Measurements from ENCODE around the gene KCP. TPM values are rescaled to one million over a fixed set of nuclear protein-coding genes. Genes with fewer than 3 reads are reported as not detected.
A peak's percentile ranks its signal among the peaks of the same experiment; 100 is the strongest.

KCP gene
- total and polyA plus RNA-seq, 2 of the 13 experiments (the other 11 are each of a cell fraction or from before 2014, with no cell fraction given), result 0.37 to 1.0 TPM

GRCh38 chr7:128847721-128848211 lies 62.7 kb downstream of the KCP start (continued):
- TF ChIP-seq THAP9 (CRISPR knock-in tag; IDR thresholded peaks at IDR 0.05; ENCODE audit: borderline replicate concordance), result no peak
- TF ChIP-seq RBM22 (optimal IDR thresholded peaks at IDR 0.05; ENCODE audit: low read length), result no peak
- TF ChIP-seq ZNF501 (CRISPR knock-in tag; IDR thresholded peaks at IDR 0.05), result no peak

- CTCF ChIA-PET (ENCODE audit: low intra/inter-chr PET ratio, low total read pairs), result no interaction called here
- TF ChIP-seq ZNF772 (CRISPR knock-in tag; IDR thresholded peaks at IDR 0.05), result no peak
- no peak for TF ChIP-seq ZBTB34 (CRISPR knock-in tag; IDR thresholded peaks at IDR 0.05)
- TF ChIP-seq ZNF24 (IDR thresholded peaks at IDR 0.05), result no peak
- no peak for TF ChIP-seq LCORL (IDR thresholded peaks at IDR 0.05)
- TF ChIP-seq LCORL (CRISPR knock-in tag; IDR thresholded peaks at IDR 0.05), result no peak
- peak; percentile 44 for TF ChIP-seq ATF7 (IDR thresholded peaks at IDR 0.05)
- TF ChIP-seq ATF7 (CRISPR knock-in tag; IDR thresholded peaks at IDR 0.05), result no peak
Measured at GRCh38 chr7:128846781-128847444, 63.6 kb downstream of the KCP start.

More at GRCh38 chr7:128846781-128847444, 63.6 kb downstream of the KCP start:
- WGBS (ENCODE audit: low lambda C conversion rate), result 48% methylated on average over 14 of the region's 14 CpGs
- Histone ChIP-seq H3K79me2 (ENCODE audit: insufficient read depth, low read length) (no peaks in the 10 kb centered on the region), H3K36me3 (replicated peaks in 1 of 2; ENCODE audit: control insufficient read depth in 1 of 2, insufficient read depth in 2 of 2, low read length in 2 of 2) (no peaks in the 10 kb centered on the region), H3K4me3 (replicated peaks in 1 of 3; ENCODE audit: insufficient read depth in 1 of 3, low read depth in 2 of 3, low read length in 3 of 3) (no peak overlapping the region), H4K20me1 (ENCODE audit: insufficient read depth, low read length) (no peaks in the 10 kb centered on the region), H3K27me3 (ENCODE audit: control insufficient read depth in 1 of 2, insufficient read depth in 2 of 2, low read length in 2 of 2) (peaks cover 7 to 20% of the 10 kb centered on the region in 2 experiments; a peak in 2 of 5 replicates), H3K9me3 (ENCODE audit: low read length) (no peaks in the 10 kb centered on the region), H3K9ac (ENCODE audit: insufficient read depth, low read depth, low read length) (no peak overlapping the region), H3K4me1 (ENCODE audit: insufficient read depth, low read length) (peaks cover 9% of the 10 kb centered on the region), H3K27ac (ENCODE audit: extremely low read length, insufficient read depth, low read length) (no peak overlapping the region), H3K4me2 (ENCODE audit: low read depth, low read length) (no peak overlapping the region), H2AFZ (ENCODE audit: low read length) (no peak overlapping the region)
- in situ Hi-C loops (cut with HindIII; ENCODE audit: extremely low pct_ligation_motif_present, low pct_unique_long_range_greater_than_20kb) (no loop called here), intact Hi-C loops (cut with micrococcal nuclease; ENCODE audit: unreplicated experiment) (no loop called here)
- ATAC-seq (no peak), DNase-seq (ENCODE audit: low spot score) (no peak), FAIRE-seq (no peak)
- BruUV-seq (replicated peaks), result no TSS peak
- POLR2A ChIA-PET, result no interaction called here
